Fibroblast of lung (primary cell): Measurements from ENCODE around the gene NINL. TPM values are rescaled to one million over a fixed set of nuclear protein-coding genes. Genes with fewer than 3 reads are reported as not detected.

Source experiments
- DNase-seq, 2 donors: peaks; one replicate each; pipeline versions ENCODE4 v3.0.0 to v3.0.0-alpha.2; 2010; ENCODE audit warnings: low read depth in 2 of 2
- H2AFZ ChIP-seq: 2 replicates; pipeline ENCODE4 v1.5.1; 2012; ENCODE audit warnings: low read length, control low read depth, inconsistent platforms
- H3K27ac ChIP-seq: 2 replicates; pipeline ENCODE4 v1.5.1; 2011; ENCODE audit warnings: low read length, control low read depth; ENCODE audit not compliant: insufficient read depth
- H3K27me3 ChIP-seq: 2 replicates; pipeline ENCODE4 v1.5.1; 2011; ENCODE audit warnings: mild to moderate bottlenecking, low read length; ENCODE audit not compliant: control insufficient read depth, insufficient read depth
- H3K36me3 ChIP-seq: 2 replicates; pipeline ENCODE4 v1.5.1; 2011; ENCODE audit warnings: low read length; ENCODE audit not compliant: control insufficient read depth, insufficient read depth
- H3K4me1 ChIP-seq: 2 replicates; pipeline ENCODE4 v1.5.1; 2011; ENCODE audit warnings: low read length; ENCODE audit not compliant: control insufficient read depth, insufficient read depth; ENCODE audit errors: extremely low read depth
- H3K4me2 ChIP-seq: 2 replicates; pipeline ENCODE4 v1.5.1; 2011; ENCODE audit warnings: low read length, control low read depth; ENCODE audit not compliant: insufficient read depth; ENCODE audit errors: extremely low read depth
- H3K4me3 ChIP-seq, 4 experiments: fragments of 200-600 bp in 1 of 4; sonication (generic) in 1 of 4; replicated peaks in 1 of 4; 2 replicates each; pipeline ENCODE4 v1.5.1; 2011 to 2016; ENCODE audit warnings: low read length in 4 of 4, low read depth in 3 of 4, mild to moderate bottlenecking in 3 of 4, control low read depth in 2 of 4, inconsistent platforms in 1 of 4, mixed read lengths in 1 of 4; ENCODE audit not compliant: insufficient read depth in 1 of 4; ENCODE audit errors: control extremely low read depth in 1 of 4
- H3K79me2 ChIP-seq: 2 replicates; pipeline ENCODE4 v1.5.1; 2012; ENCODE audit warnings: mild to moderate bottlenecking, low read length, inconsistent platforms; ENCODE audit not compliant: control insufficient read depth, insufficient read depth
- H3K9ac ChIP-seq: 2 replicates; pipeline ENCODE4 v1.5.1; 2011; ENCODE audit warnings: mild to moderate bottlenecking, low read length, control low read depth; ENCODE audit not compliant: insufficient read depth
- H3K9me3 ChIP-seq: 2 replicates; pipeline ENCODE4 v1.5.1; 2012; ENCODE audit warnings: low read depth, low read length; ENCODE audit not compliant: control insufficient read depth, insufficient read depth
- H4K20me1 ChIP-seq: 2 replicates; pipeline ENCODE4 v1.5.1; 2011; ENCODE audit warnings: low read length; ENCODE audit not compliant: control insufficient read depth, insufficient read depth; ENCODE audit errors: extremely low read depth
- EZH2 ChIP-seq: IDR thresholded peaks from 2 replicates; pipeline ENCODE4 v1.5.1; 2012; ENCODE audit warnings: low read length, control low read depth, mild to moderate bottlenecking; ENCODE audit errors: missing control alignments
- polyA plus RNA-seq, 2 donors: library from polyadenylated mRNA; depleted of rRNA in 1 of 2; stranded (reverse) in 1 of 2; unstranded in 1 of 2; fragments of >200 nt; gene quantifications; 2 replicates each; pipeline ENCODE4 v1.2.1, GENCODE V29; 2011 to 2012; ENCODE audit warnings: missing spikeins in 1 of 2
- total RNA-seq: library from RNA; depleted of rRNA; stranded (reverse); fragments of >200 nt; gene quantifications from 2 replicates; pipeline ENCODE4 v1.2.1, GENCODE V29; 2014
- TF ChIP-seq, protein P1 (sequence below), 2 donors: IDR thresholded peaks in 1 of 2; conservative IDR thresholded peaks in 1 of 2; 1 replicate in 1 of 2; 2 replicates in 1 of 2; pipeline ENCODE4 v1.5.1; 2011 to 2012; ENCODE audit warnings: low read length in 2 of 2, control low read depth in 1 of 2, inconsistent platforms in 1 of 2, low read depth in 1 of 2, mild to moderate bottlenecking in 1 of 2

The NINL gene
- total and polyA plus RNA-seq, 2 donors (not counting 1 experiment from before 2014, with no cell fraction given) = 4.4 to 16.3 TPM

GRCh38 chr20:25509084-25509483 is 76.2 kb downstream of the NINL start:
- TF ChIP-seq EZH2 = no peak
- TF ChIP-seq, protein P1, sequence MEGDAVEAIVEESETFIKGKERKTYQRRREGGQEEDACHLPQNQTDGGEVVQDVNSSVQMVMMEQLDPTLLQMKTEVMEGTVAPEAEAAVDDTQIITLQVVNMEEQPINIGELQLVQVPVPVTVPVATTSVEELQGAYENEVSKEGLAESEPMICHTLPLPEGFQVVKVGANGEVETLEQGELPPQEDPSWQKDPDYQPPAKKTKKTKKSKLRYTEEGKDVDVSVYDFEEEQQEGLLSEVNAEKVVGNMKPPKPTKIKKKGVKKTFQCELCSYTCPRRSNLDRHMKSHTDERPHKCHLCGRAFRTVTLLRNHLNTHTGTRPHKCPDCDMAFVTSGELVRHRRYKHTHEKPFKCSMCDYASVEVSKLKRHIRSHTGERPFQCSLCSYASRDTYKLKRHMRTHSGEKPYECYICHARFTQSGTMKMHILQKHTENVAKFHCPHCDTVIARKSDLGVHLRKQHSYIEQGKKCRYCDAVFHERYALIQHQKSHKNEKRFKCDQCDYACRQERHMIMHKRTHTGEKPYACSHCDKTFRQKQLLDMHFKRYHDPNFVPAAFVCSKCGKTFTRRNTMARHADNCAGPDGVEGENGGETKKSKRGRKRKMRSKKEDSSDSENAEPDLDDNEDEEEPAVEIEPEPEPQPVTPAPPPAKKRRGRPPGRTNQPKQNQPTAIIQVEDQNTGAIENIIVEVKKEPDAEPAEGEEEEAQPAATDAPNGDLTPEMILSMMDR (conservative IDR thresholded peaks at IDR 0.05 in 1 of 2, IDR thresholded peaks at IDR 0.05 in 1 of 2; ENCODE audit: low read depth in 1 of 2, low read length in 2 of 2) = no peak
- Histone ChIP-seq H3K4me3 (no peak overlapping the region), H3K27ac (no peak overlapping the region), H4K20me1 (no peaks in the 10 kb centered on the region), H3K4me2 (no peak overlapping the region), H3K9ac (no peak overlapping the region), H3K27me3 (no peaks in the 10 kb centered on the region), H3K79me2 (no peaks in the 10 kb centered on the region), H3K4me1 (peaks cover 6% of the 10 kb centered on the region), H3K9me3 (no peaks in the 10 kb centered on the region), H3K36me3 (peaks cover 8% of the 10 kb centered on the region), H2AFZ (no peak overlapping the region)
- no peak for DNase-seq

DNA sequence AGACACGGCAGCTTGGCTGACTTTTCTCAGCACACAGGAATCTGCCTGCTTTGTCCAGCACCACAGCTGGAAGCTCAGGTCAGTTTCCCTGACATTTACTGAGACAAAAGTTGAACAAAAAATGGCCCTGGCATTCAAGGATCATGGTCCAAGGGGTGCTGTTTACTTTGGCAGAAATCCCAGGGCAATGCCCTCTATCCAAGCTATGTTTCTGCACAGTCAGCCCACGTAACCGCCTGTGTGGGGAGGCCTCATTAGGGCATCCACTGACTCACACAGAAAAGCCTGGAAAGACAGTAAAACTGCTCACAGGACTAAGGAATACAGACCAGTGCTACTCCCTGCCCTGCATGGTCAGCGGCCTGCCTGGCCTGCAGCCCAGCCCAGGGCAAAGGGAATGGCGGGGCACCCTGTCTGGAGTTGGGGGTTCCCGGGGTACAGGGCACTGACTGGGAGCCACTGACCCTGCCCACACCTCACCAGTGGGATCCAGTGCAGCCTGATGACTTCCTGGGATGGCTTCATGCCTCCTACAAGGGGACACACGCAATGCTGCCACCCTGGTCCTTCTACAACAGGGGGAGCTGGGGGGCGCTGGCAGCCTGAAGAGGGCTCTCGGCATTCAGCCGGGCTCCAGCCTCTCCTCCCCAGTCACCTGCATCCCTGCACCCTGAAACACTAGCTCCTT is 77.1 kb downstream of the NINL start:
- Histone ChIP-seq H3K4me1 (peaks cover 6% of the 10 kb centered on the region), H3K4me3 (no peak overlapping the region), H3K79me2 (no peaks in the 10 kb centered on the region), H3K36me3 (peaks cover 11% of the 10 kb centered on the region), H3K27ac (no peak overlapping the region), H3K27me3 (no peaks in the 10 kb centered on the region), H4K20me1 (no peaks in the 10 kb centered on the region), H3K9me3 (no peaks in the 10 kb centered on the region), H3K4me2 (no peak overlapping the region), H2AFZ (no peak overlapping the region), H3K9ac (no peak overlapping the region)
- no peak for TF ChIP-seq EZH2
- TF ChIP-seq, protein P1 (conservative IDR thresholded peaks at IDR 0.05 in 1 of 2, IDR thresholded peaks at IDR 0.05 in 1 of 2; ENCODE audit: low read depth in 1 of 2, low read length in 2 of 2) = no peak
- DNase-seq = peak; percentile 86 to 91

GRCh38 chr20:25507385-25508082 is 77.8 kb downstream of the NINL start:
- no peak overlapping the region for H3K4me2 ChIP-seq
- H3K79me2 ChIP-seq = no peaks in the 10 kb centered on the region
- H3K27me3 ChIP-seq = no peaks in the 10 kb centered on the region
- no peak for DNase-seq
- H3K9me3 ChIP-seq = no peaks in the 10 kb centered on the region
- H3K9ac ChIP-seq = no peak overlapping the region
- H3K27ac ChIP-seq = no peak overlapping the region
- no peak overlapping the region for H2AFZ ChIP-seq
- H3K4me3 ChIP-seq = no peak overlapping the region
- TF ChIP-seq, protein P1 (conservative IDR thresholded peaks at IDR 0.05 in 1 of 2, IDR thresholded peaks at IDR 0.05 in 1 of 2; ENCODE audit: low read depth in 1 of 2, low read length in 2 of 2) = no peak
- TF ChIP-seq EZH2 = no peak
- H3K36me3 ChIP-seq = peaks cover 11% of the 10 kb centered on the region
- no peaks in the 10 kb centered on the region for H4K20me1 ChIP-seq
- peaks cover 6% of the 10 kb centered on the region for H3K4me1 ChIP-seq
